Panc1 (cell line): ENCODE measurements around the gene KIZ. TPM values are rescaled to one million over a fixed set of nuclear protein-coding genes. Genes with fewer than 3 reads are reported as not detected.

ENCODE experiments used
- ATAC-seq: fragments of 200-7000 bp; cut with Tn5 transposase; 2 replicates; pipeline ENCODE4 v1.9.1; 2020; ENCODE audit warnings: mild to moderate bottlenecking, moderate library complexity
- BruUV-seq: library from RNA; stranded (reverse); fragments of 400-500 nt; replicated peaks from 2 replicates; lab custom pipeline; 2021; lab: Mats Ljungman, UMichigan
- CTCF ChIA-PET: fragments of 300-600 bp; sonication (Branson Sonifier 250); formaldehyde crosslinking; loops from one replicate; lab custom pipeline; 2022; ENCODE audit warnings: antibody characterized with exemption; lab: Charles Lee
- POLR2A ChIA-PET: fragments of 300-600 bp; sonication (Branson Sonifier 250); formaldehyde crosslinking; loops from one replicate; lab custom pipeline; 2022; ENCODE audit warnings: antibody characterized with exemption; lab: Charles Lee
- DNase-seq: peaks from one replicate; pipeline ENCODE4 v3.0.0-alpha.2; 2010; ENCODE audit warnings: low read depth, low spot score
- H3K27ac ChIP-seq: 2 replicates; pipeline ENCODE4 v1.5.1; 2011; ENCODE audit warnings: mild to moderate bottlenecking, low read length, inconsistent platforms
- H3K27me3 ChIP-seq: fragments of 200-500 bp; sonication (Bioruptor generic); 2 replicates; pipeline ENCODE4 v1.6.0; 2014; ENCODE audit warnings: low read length, inconsistent platforms; ENCODE audit not compliant: control insufficient read depth, insufficient read depth
- H3K36me3 ChIP-seq: fragments of 200-500 bp; sonication (Bioruptor generic); 2 replicates; pipeline ENCODE4 v1.5.1; 2014; ENCODE audit warnings: inconsistent platforms, mild to moderate bottlenecking, low read length, moderate library complexity; ENCODE audit not compliant: control insufficient read depth, insufficient read depth
- H3K4me1 ChIP-seq: 2 replicates; pipeline ENCODE4 v1.5.1; 2011; ENCODE audit warnings: inconsistent platforms, mild to moderate bottlenecking, low read length, moderate library complexity; ENCODE audit not compliant: control insufficient read depth, insufficient read depth
- H3K4me3 ChIP-seq, 2 experiments: 2 replicates each; pipeline ENCODE4 v1.5.1; 2011 to 2012; ENCODE audit warnings: low read depth in 2 of 2, low read length in 2 of 2, mild to moderate bottlenecking in 2 of 2, inconsistent platforms in 1 of 2, moderate library complexity in 1 of 2
- H3K9me3 ChIP-seq: fragments of 200-500 bp; sonication (Bioruptor generic); 2 replicates; pipeline ENCODE4 v1.5.1; 2014; ENCODE audit warnings: low read depth, mild to moderate bottlenecking, inconsistent platforms, low read length, moderate library complexity; ENCODE audit not compliant: control insufficient read depth, insufficient read depth
- CTCF ChIP-seq: fragments of 450-650 bp; IDR thresholded peaks from 2 replicates; pipeline ENCODE4 v1.5.1; 2017; ENCODE audit warnings: mild to moderate bottlenecking
- POLR2AphosphoS5 ChIP-seq: IDR thresholded peaks from 2 replicates; pipeline ENCODE4 v1.6.1; 2012; ENCODE audit warnings: mild to moderate bottlenecking, low read depth, low read length, moderate library complexity
- REST ChIP-seq, 2 experiments: IDR thresholded peaks; 2 replicates each; pipeline ENCODE4 v1.6.1; 2011 to 2012; ENCODE audit warnings: low read depth in 2 of 2, control low read depth in 1 of 2, low read length in 1 of 2, mild to moderate bottlenecking in 1 of 2, moderate library complexity in 1 of 2; ENCODE audit not compliant: insufficient read depth in 1 of 2
- SIN3A ChIP-seq: IDR thresholded peaks from 2 replicates; pipeline ENCODE4 v1.6.1; 2012; ENCODE audit warnings: low read depth, mild to moderate bottlenecking, low read length, moderate library complexity, borderline replicate concordance; ENCODE audit not compliant: insufficient read depth
- TCF7L2 ChIP-seq: IDR thresholded peaks from 2 replicates; pipeline ENCODE4 v1.6.1; 2011; ENCODE audit warnings: mild to moderate bottlenecking, low read depth, low read length, inconsistent platforms
- in situ Hi-C: cut with HindIII; loops from 2 replicates; pipeline ENCODE4 v1.10.0; 2016; ENCODE audit warnings: low sequenced_read_pairs, low pct_unique_long_range_greater_than_20kb
- intact Hi-C: fragments of 100-400 bp; cut with micrococcal nuclease; formaldehyde crosslinking; loops from one replicate; pipeline ENCODE4 v1.10.0; 2022; ENCODE audit not compliant: unreplicated experiment
- total RNA-seq: library from RNA; stranded (reverse); gene quantifications from one replicate; pipeline ENCODE4 v1.2.1, GENCODE V29; 2021; ENCODE audit not compliant: unreplicated experiment

The KIZ gene
- total RNA-seq, 1 experiment from 2014 or later, result 6.5 TPM

- peaks cover 8% of the 10 kb centered on the region; the same call in 1 of the 2 replicates for H3K27me3 ChIP-seq
- no peaks in the 10 kb centered on the region for H3K4me1 ChIP-seq
- no peaks in the 10 kb centered on the region for H3K36me3 ChIP-seq
- POLR2A ChIA-PET, result no interaction called here
- TF ChIP-seq REST (IDR thresholded peaks at IDR 0.05; ENCODE audit: insufficient read depth in 1 of 2, low read depth in 2 of 2, low read length in 1 of 2), result no peak
- TF ChIP-seq SIN3A, result no peak
- no peak for TF ChIP-seq CTCF
- TF ChIP-seq TCF7L2, result no peak
- no peak for TF ChIP-seq POLR2AphosphoS5
- no peak for DNase-seq
- CTCF ChIA-PET, result no interaction called here
- ATAC-seq, result no peak
- in situ Hi-C loops (no loop called here), intact Hi-C loops (no loop called here)
- H3K27ac ChIP-seq, result no peak overlapping the region
- BruUV-seq, result no TSS peak
- no peaks in the 10 kb centered on the region for H3K9me3 ChIP-seq
- H3K4me3 ChIP-seq, result no peak overlapping the region
Observed at GRCh38 chr20:21092806-21093205, 33.1 kb upstream of the KIZ start.

GRCh38 chr20:21096321-21097043 lies 29.4 kb upstream of the KIZ start:
- peaks cover 8% of the 10 kb centered on the region; the same call in 1 of the 2 replicates for H3K27me3 ChIP-seq
- ChIA-PET CTCF (no interaction called here), POLR2A (no interaction called here)
- in situ Hi-C loops (no loop called here), intact Hi-C loops (no loop called here)
- no peak for TF ChIP-seq SIN3A
- TF ChIP-seq CTCF, result no peak
- no peak for TF ChIP-seq POLR2AphosphoS5
- no peak for TF ChIP-seq REST (IDR thresholded peaks at IDR 0.05; ENCODE audit: insufficient read depth in 1 of 2, low read depth in 2 of 2, low read length in 1 of 2)
- TF ChIP-seq TCF7L2, result no peak
- H3K4me1 ChIP-seq, result no peaks in the 10 kb centered on the region
- peak; percentile 4 for DNase-seq
- ATAC-seq, result peak; percentile 63; the same call in 1 of the 2 replicates
- H3K9me3 ChIP-seq, result no peaks in the 10 kb centered on the region
- no peak overlapping the region for H3K27ac ChIP-seq
- BruUV-seq, result no TSS peak
- H3K36me3 ChIP-seq, result no peaks in the 10 kb centered on the region
- no peak overlapping the region; a peak in 1 of 4 replicates for H3K4me3 ChIP-seq
